SK-N-SH (cell line): ENCODE results near the gene CCDC80. TPM values are rescaled to one million over a fixed set of nuclear protein-coding genes. Genes with fewer than 3 reads are reported as not detected.
A peak's percentile ranks its signal among the peaks of the same experiment; 100 is the strongest.

ENCODE experiments used
- CTCF ChIA-PET: fragments of 300-600, 350-600 bp; formaldehyde crosslinking; extraction: SDS; loops from one replicate; lab custom pipeline; 2021; lab: Yijun Ruan, JAX
- POLR2A ChIA-PET: fragments of 350-600 bp; sonication (Branson Sonifier 250); formaldehyde crosslinking; extraction: SDS; loops from one replicate; lab custom pipeline; 2020; ENCODE audit warnings: antibody characterized with exemption, inconsistent platforms; lab: Yijun Ruan, JAX
- DNase-seq: peaks from one replicate; pipeline ENCODE4 v3.0.0; 2012
- H2AFZ ChIP-seq: fragments of 200-600 bp; sonication (generic); 2 replicates; pipeline ENCODE4 v1.8.1; 2016; ENCODE audit warnings: antibody characterized with exemption, mild to moderate bottlenecking, low read depth
- H3F3A ChIP-seq: fragments of 200-600 bp; sonication (generic); replicated peaks from 2 replicates; pipeline ENCODE3; 2016; ENCODE audit warnings: antibody characterized with exemption, mild to moderate bottlenecking; ENCODE audit not compliant: insufficient read depth
- H3K27ac ChIP-seq, 2 experiments: fragments of 200-500 bp in 1 of 2; fragments of 200-600 bp in 1 of 2; sonication (Bioruptor generic) in 1 of 2; sonication (generic), shearing (Covaris generic) in 1 of 2; 2 replicates each; pipeline versions ENCODE4 v1.5.1 to v1.6.1; 2014 to 2016; ENCODE audit warnings: low read depth in 2 of 2, inconsistent platforms in 1 of 2, low read length in 1 of 2, mild to moderate bottlenecking in 1 of 2, mixed read lengths in 1 of 2
- H3K27me3 ChIP-seq: fragments of 200-600 bp; sonication (generic), shearing (Covaris generic); 2 replicates; pipeline ENCODE4 v1.6.1; 2016; ENCODE audit warnings: mixed run types; ENCODE audit not compliant: insufficient read depth
- H3K36me3 ChIP-seq, 2 experiments: fragments of 200-500 bp in 1 of 2; fragments of 200-600 bp in 1 of 2; sonication (Bioruptor generic) in 1 of 2; sonication (generic) in 1 of 2; replicated peaks in 1 of 2; 2 replicates each; pipeline versions ENCODE3 to v1.5.1; 2014 to 2016; ENCODE audit warnings: low read length in 1 of 2, mild to moderate bottlenecking in 1 of 2; ENCODE audit not compliant: insufficient read depth in 2 of 2, control insufficient read depth in 1 of 2
- H3K4me1 ChIP-seq, 2 experiments: fragments of 200-500 bp in 1 of 2; fragments of 200-600 bp in 1 of 2; sonication (Bioruptor generic) in 1 of 2; sonication (generic), shearing (Covaris generic) in 1 of 2; 2 replicates each; pipeline versions ENCODE4 v1.5.1 to v1.6.1; 2014 to 2016; ENCODE audit warnings: low read depth in 1 of 2, low read length in 1 of 2, mixed run types in 1 of 2; ENCODE audit not compliant: insufficient read depth in 2 of 2, control insufficient read depth in 1 of 2
- H3K4me2 ChIP-seq: fragments of 200-600 bp; sonication (generic), shearing (Covaris generic); 2 replicates; pipeline ENCODE4 v1.6.1; 2017; ENCODE audit warnings: mixed run types
- H3K4me3 ChIP-seq, 2 experiments: fragments of 200-500 bp in 1 of 2; fragments of 200-600 bp in 1 of 2; sonication (Bioruptor generic) in 1 of 2; sonication (generic), shearing (Covaris generic) in 1 of 2; 2 replicates each; pipeline versions ENCODE4 v1.5.1 to v1.8.1; 2014 to 2016; ENCODE audit warnings: low read depth in 2 of 2, inconsistent platforms in 1 of 2, low read length in 1 of 2, mild to moderate bottlenecking in 1 of 2, mixed read lengths in 1 of 2, moderate library complexity in 1 of 2
- H3K79me2 ChIP-seq: fragments of 200-600 bp; sonication (generic); 2 replicates; pipeline ENCODE4 v1.8.1; 2017; ENCODE audit warnings: mild to moderate bottlenecking; ENCODE audit not compliant: insufficient read depth
- H3K9ac ChIP-seq: fragments of 200-600 bp; sonication (generic); 2 replicates; pipeline ENCODE4 v1.6.1; 2017; ENCODE audit warnings: mixed run types
- H3K9me2 ChIP-seq: fragments of 200-600 bp; sonication (generic); 2 replicates; pipeline ENCODE4 v1.6.1; 2017; ENCODE audit warnings: mixed run types
- H3K9me3 ChIP-seq: fragments of 200-600 bp; sonication (generic); 2 replicates; pipeline ENCODE4 v1.6.1; 2017; ENCODE audit warnings: mixed run types, mild to moderate bottlenecking, moderate library complexity
- H4K20me1 ChIP-seq: fragments of 200-600 bp; sonication (generic); 2 replicates; pipeline ENCODE4 v1.6.1; 2017; ENCODE audit warnings: mild to moderate bottlenecking, mixed run types; ENCODE audit not compliant: insufficient read depth
- ELF1 ChIP-seq: IDR thresholded peaks from 2 replicates; pipeline ENCODE4 v1.4.0; 2012
- EP300 ChIP-seq, 2 experiments: IDR thresholded peaks; 2 replicates each; pipeline versions ENCODE4 v1.4.0 to v1.6.1; 2012; ENCODE audit warnings: borderline replicate concordance in 1 of 2, low read depth in 1 of 2, low read length in 1 of 2
- EZH2phosphoT487 ChIP-seq: fragments of 200-600 bp; sonication (generic); IDR thresholded peaks from 2 replicates; pipeline ENCODE4 v1.6.1; 2017; ENCODE audit warnings: low read depth, mixed run types, mild to moderate bottlenecking, antibody characterized with exemption, moderate library complexity, borderline replicate concordance
- FOSL2 ChIP-seq: IDR thresholded peaks from 2 replicates; pipeline ENCODE4 v1.4.0; 2012; ENCODE audit warnings: low read depth, mild to moderate bottlenecking, moderate library complexity, borderline replicate concordance
- FOXM1 ChIP-seq: IDR thresholded peaks from 2 replicates; pipeline ENCODE4 v1.4.0; 2012; ENCODE audit warnings: low read depth, mild to moderate bottlenecking
- JUND ChIP-seq: IDR thresholded peaks from 2 replicates; pipeline ENCODE4 v1.4.0; 2012
- MEF2A ChIP-seq: IDR thresholded peaks from 2 replicates; pipeline ENCODE4 v1.4.0; 2012; ENCODE audit warnings: low read depth, borderline replicate concordance
- MXI1 ChIP-seq: IDR thresholded peaks from 2 replicates; pipeline ENCODE4 v1.6.1; 2012; ENCODE audit warnings: mild to moderate bottlenecking, low read depth, low read length, improper control_type of control experiment
- RFX5 ChIP-seq: IDR thresholded peaks from 2 replicates; pipeline ENCODE4 v1.6.1; 2012; ENCODE audit warnings: mild to moderate bottlenecking, improper control_type of control experiment, low read length
- RXRA ChIP-seq: IDR thresholded peaks from 2 replicates; pipeline ENCODE4 v1.4.0; 2012; ENCODE audit warnings: low read depth, mild to moderate bottlenecking, borderline replicate concordance
- SIN3A ChIP-seq: IDR thresholded peaks from 2 replicates; pipeline ENCODE4 v1.6.1; 2012; ENCODE audit warnings: low read depth, mild to moderate bottlenecking, low read length, moderate library complexity, borderline replicate concordance
- TAF1 ChIP-seq: IDR thresholded peaks from 2 replicates; pipeline ENCODE4 v1.6.1; 2012; ENCODE audit warnings: low read depth, mild to moderate bottlenecking, low read length, moderate library complexity, borderline replicate concordance
- TCF12 ChIP-seq: IDR thresholded peaks from 2 replicates; pipeline ENCODE4 v1.4.0; 2012
- TEAD4 ChIP-seq: IDR thresholded peaks from 2 replicates; pipeline ENCODE4 v1.4.0; 2012; ENCODE audit warnings: mild to moderate bottlenecking, borderline replicate concordance; ENCODE audit not compliant: insufficient read depth
- YY1 ChIP-seq: IDR thresholded peaks from 2 replicates; pipeline ENCODE4 v1.4.0; 2012; ENCODE audit warnings: low read depth, mild to moderate bottlenecking
- WGBS: methylation state at CpG from one replicate; pipeline ENCODE4 v1.1.6; 2017; ENCODE audit warnings: low lambda C conversion rate; 5-methylcytosine and 5-hydroxymethylcytosine counted together
- polyA plus RNA-seq, 3 experiments: library from polyadenylated mRNA; depleted of rRNA; stranded (reverse); fragments of >200 nt; gene quantifications; 2 replicates each; pipeline ENCODE4 v1.2.3, GENCODE V29; 2012
- TF ChIP-seq, protein P1 (sequence below): IDR thresholded peaks from 2 replicates; pipeline ENCODE4 v1.4.0; 2012; ENCODE audit warnings: low read depth, borderline replicate concordance
- TF ChIP-seq, protein P2 (sequence below): fragments of 200-600 bp; sonication (generic); IDR thresholded peaks from 2 replicates; pipeline ENCODE4 v1.6.1; 2017; ENCODE audit warnings: antibody characterized with exemption, mild to moderate bottlenecking, moderate library complexity
- TF ChIP-seq, protein P3 (sequence below): IDR thresholded peaks from 2 replicates; pipeline ENCODE4; 2012
- TF ChIP-seq, protein P4 (sequence below): IDR thresholded peaks from 2 replicates; pipeline ENCODE4 v1.6.1; 2012; ENCODE audit warnings: mild to moderate bottlenecking, low read depth, low read length, moderate library complexity

CCDC80 gene
- polyA plus RNA-seq, 1 of the 3 experiments (the other 2 are of a cell fraction): 83.4 TPM

DNA sequence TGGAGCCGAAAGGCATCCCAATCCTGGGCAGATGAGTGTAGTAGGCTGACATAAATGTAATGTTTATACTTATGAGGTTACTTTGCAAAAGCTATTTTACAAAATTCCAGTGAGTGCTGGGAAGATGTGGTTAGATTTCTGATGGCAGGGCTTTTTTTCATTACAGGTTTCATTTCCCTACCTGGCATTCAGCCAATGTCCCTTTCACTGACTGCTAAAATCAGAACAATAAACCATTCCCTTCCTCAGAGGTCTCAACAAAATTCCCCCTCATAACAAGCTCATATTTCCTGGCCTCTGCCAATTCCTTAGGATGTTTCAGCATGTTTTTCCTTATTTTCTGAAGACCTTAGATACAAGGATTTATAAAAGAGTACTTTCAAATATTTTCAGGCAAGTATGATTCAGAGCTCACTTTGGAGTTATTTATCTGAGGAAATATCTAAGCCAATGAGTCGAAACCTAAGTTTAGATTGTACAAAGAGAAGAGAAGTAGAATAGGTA, 40.9 kb upstream of the CCDC80 start (continued):
- TF ChIP-seq, protein P1, sequence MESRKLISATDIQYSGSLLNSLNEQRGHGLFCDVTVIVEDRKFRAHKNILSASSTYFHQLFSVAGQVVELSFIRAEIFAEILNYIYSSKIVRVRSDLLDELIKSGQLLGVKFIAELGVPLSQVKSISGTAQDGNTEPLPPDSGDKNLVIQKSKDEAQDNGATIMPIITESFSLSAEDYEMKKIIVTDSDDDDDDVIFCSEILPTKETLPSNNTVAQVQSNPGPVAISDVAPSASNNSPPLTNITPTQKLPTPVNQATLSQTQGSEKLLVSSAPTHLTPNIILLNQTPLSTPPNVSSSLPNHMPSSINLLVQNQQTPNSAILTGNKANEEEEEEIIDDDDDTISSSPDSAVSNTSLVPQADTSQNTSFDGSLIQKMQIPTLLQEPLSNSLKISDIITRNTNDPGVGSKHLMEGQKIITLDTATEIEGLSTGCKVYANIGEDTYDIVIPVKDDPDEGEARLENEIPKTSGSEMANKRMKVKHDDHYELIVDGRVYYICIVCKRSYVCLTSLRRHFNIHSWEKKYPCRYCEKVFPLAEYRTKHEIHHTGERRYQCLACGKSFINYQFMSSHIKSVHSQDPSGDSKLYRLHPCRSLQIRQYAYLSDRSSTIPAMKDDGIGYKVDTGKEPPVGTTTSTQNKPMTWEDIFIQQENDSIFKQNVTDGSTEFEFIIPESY: 0 out of 2 replicates have a peak, but pooled peaks have one; percentile 15
- TF ChIP-seq FOXM1 (peak; percentile 71; the same call in 1 of the 2 replicates), YY1 (no peak), TEAD4 (peak; percentile 66), EZH2phosphoT487 (no peak), RFX5 (no peak), FOSL2 (peak; percentile 68; the same call in 1 of the 2 replicates), MXI1 (no peak), SIN3A (0 out of 2 replicates have a peak, but pooled peaks have one; percentile 49), RXRA (peak; percentile 51; the same call in 1 of the 2 replicates), TCF12 (peak; percentile 77), TAF1 (no peak)
- TF ChIP-seq, protein P2, sequence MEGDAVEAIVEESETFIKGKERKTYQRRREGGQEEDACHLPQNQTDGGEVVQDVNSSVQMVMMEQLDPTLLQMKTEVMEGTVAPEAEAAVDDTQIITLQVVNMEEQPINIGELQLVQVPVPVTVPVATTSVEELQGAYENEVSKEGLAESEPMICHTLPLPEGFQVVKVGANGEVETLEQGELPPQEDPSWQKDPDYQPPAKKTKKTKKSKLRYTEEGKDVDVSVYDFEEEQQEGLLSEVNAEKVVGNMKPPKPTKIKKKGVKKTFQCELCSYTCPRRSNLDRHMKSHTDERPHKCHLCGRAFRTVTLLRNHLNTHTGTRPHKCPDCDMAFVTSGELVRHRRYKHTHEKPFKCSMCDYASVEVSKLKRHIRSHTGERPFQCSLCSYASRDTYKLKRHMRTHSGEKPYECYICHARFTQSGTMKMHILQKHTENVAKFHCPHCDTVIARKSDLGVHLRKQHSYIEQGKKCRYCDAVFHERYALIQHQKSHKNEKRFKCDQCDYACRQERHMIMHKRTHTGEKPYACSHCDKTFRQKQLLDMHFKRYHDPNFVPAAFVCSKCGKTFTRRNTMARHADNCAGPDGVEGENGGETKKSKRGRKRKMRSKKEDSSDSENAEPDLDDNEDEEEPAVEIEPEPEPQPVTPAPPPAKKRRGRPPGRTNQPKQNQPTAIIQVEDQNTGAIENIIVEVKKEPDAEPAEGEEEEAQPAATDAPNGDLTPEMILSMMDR: no peak
- TF ChIP-seq, protein P3, sequence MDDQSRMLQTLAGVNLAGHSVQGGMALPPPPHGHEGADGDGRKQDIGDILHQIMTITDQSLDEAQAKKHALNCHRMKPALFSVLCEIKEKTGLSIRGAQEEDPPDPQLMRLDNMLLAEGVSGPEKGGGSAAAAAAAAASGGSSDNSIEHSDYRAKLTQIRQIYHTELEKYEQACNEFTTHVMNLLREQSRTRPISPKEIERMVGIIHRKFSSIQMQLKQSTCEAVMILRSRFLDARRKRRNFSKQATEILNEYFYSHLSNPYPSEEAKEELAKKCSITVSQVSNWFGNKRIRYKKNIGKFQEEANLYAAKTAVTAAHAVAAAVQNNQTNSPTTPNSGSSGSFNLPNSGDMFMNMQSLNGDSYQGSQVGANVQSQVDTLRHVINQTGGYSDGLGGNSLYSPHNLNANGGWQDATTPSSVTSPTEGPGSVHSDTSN: peak; percentile 66

DNA sequence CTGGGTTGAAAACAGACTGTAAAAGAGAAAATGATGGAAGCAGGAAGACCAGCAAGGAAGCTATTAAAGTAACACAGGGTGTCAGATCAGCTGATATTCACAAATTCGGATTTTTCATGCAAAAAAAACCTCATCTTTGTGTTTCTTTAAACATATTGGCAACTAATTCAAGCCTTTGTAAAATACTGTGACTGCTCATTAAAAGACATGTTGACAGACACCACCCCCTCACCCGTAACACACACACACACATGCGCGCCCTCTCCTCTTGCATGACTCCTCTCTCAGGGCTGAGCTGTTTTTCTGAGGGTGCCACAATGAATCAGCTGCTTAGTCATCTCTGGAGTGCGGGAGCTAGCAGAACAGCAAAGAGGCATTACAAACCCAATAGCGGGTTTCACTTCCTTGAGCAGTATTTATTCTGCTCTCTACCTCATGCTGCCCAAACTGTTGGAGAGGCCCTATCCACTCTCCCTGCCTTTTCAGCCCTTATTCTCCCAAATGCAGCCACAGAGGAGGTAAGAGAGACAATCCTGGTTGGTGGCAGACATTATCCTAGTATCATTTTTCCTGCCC, 35.8 kb upstream of the CCDC80 start:
- H3K27ac ChIP-seq: peak overlapping the region; percentile 79 to 94
- ChIA-PET CTCF (interaction anchor here (1.4 to 1.6 kb wide), 2 partner anchors 18 to 34 kb away, joined by 3 to 6 read pairs; no protein-coding TSS in a partner anchor), POLR2A (no interaction called here)
- H3K4me1 ChIP-seq: peaks cover 6 to 48% of the 10 kb centered on the region in 2 experiments
- DNase-seq: no peak
- no peaks in the 10 kb centered on the region for H4K20me1 ChIP-seq
- no peaks in the 10 kb centered on the region for H3K9me2 ChIP-seq
- H3K9ac ChIP-seq: peak overlapping the region; percentile 70
- H3K4me3 ChIP-seq: no peak overlapping the region; a peak in 2 of 4 replicates
- peak overlapping the region; percentile 23; the same call in 1 of the 2 replicates for H2AFZ ChIP-seq
- H3K27me3 ChIP-seq: no peaks in the 10 kb centered on the region
- peak overlapping the region; percentile 64 for H3K4me2 ChIP-seq
- 4% methylated on average over 6 of the region's 6 CpGs for WGBS
- H3F3A ChIP-seq: peaks cover 58% of the 10 kb centered on the region
- no peaks in the 10 kb centered on the region for H3K79me2 ChIP-seq
- no peaks in the 10 kb centered on the region for H3K36me3 ChIP-seq
- H3K9me3 ChIP-seq: no peaks in the 10 kb centered on the region
- TF ChIP-seq TCF12 (peak; percentile 86), SIN3A (0 out of 2 replicates have a peak, but pooled peaks have one; percentile 76), ELF1 (peak; percentile 51; the same call in 1 of the 2 replicates), MEF2A (no peak), EP300 (IDR thresholded peaks at IDR 0.05; ENCODE audit: borderline replicate concordance in 1 of 2, low read depth in 1 of 2, low read length in 1 of 2) (peak in 1 of 2 experiments; percentile 83; a peak in 2 of 4 replicates), EZH2phosphoT487 (no peak), JUND (peak; percentile 95)
- TF ChIP-seq, protein P4, sequence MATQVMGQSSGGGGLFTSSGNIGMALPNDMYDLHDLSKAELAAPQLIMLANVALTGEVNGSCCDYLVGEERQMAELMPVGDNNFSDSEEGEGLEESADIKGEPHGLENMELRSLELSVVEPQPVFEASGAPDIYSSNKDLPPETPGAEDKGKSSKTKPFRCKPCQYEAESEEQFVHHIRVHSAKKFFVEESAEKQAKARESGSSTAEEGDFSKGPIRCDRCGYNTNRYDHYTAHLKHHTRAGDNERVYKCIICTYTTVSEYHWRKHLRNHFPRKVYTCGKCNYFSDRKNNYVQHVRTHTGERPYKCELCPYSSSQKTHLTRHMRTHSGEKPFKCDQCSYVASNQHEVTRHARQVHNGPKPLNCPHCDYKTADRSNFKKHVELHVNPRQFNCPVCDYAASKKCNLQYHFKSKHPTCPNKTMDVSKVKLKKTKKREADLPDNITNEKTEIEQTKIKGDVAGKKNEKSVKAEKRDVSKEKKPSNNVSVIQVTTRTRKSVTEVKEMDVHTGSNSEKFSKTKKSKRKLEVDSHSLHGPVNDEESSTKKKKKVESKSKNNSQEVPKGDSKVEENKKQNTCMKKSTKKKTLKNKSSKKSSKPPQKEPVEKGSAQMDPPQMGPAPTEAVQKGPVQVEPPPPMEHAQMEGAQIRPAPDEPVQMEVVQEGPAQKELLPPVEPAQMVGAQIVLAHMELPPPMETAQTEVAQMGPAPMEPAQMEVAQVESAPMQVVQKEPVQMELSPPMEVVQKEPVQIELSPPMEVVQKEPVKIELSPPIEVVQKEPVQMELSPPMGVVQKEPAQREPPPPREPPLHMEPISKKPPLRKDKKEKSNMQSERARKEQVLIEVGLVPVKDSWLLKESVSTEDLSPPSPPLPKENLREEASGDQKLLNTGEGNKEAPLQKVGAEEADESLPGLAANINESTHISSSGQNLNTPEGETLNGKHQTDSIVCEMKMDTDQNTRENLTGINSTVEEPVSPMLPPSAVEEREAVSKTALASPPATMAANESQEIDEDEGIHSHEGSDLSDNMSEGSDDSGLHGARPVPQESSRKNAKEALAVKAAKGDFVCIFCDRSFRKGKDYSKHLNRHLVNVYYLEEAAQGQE: 0 out of 2 replicates have a peak, but pooled peaks have one; percentile 50
- TF ChIP-seq, protein P1: peak; percentile 47; the same call in 1 of the 2 replicates
